DOHH2 (cell line): ENCODE results near the gene COX7A2L.
"Not testable (repeated sequence)": the region's sequence is repeated elsewhere in the genome, so short reads cannot be mapped to it uniquely, and the experiment has no call there.

Source experiments
- H3F3A ChIP-seq: fragments of 200-600 bp; sonication (generic), shearing (Covaris generic); 2 replicates; pipeline ENCODE4 v1.6.0; 2016; ENCODE audit warnings: antibody characterized with exemption, mild to moderate bottlenecking; ENCODE audit not compliant: control insufficient read depth, insufficient read depth
- H3K27ac ChIP-seq: fragments of 200-600 bp; sonication (generic); 2 replicates; pipeline ENCODE4 v1.5.1; 2014; ENCODE audit warnings: low read depth, mild to moderate bottlenecking, low read length, moderate library complexity
- H3K27me3 ChIP-seq: fragments of 200-600 bp; sonication (generic); 2 replicates; pipeline ENCODE4 v1.6.1; 2014; ENCODE audit warnings: mild to moderate bottlenecking, low read length, mixed read lengths; ENCODE audit not compliant: control insufficient read depth
- H3K36me3 ChIP-seq: fragments of 200-600 bp; sonication (generic); 2 replicates; pipeline ENCODE4 v1.6.1; 2014; ENCODE audit warnings: mild to moderate bottlenecking, low read length, moderate library complexity, mixed read lengths; ENCODE audit not compliant: control insufficient read depth
- H3K4me1 ChIP-seq: fragments of 200-600 bp; sonication (generic); 2 replicates; pipeline ENCODE4 v1.6.1; 2014; ENCODE audit warnings: mild to moderate bottlenecking, low read length, mixed read lengths; ENCODE audit not compliant: control insufficient read depth
- H3K4me2 ChIP-seq: fragments of 200-600 bp; sonication (generic); 2 replicates; pipeline ENCODE4 v1.6.0; 2014; ENCODE audit warnings: mild to moderate bottlenecking, low read length, moderate library complexity
- H3K4me3 ChIP-seq: fragments of 200-600 bp; sonication (generic); 2 replicates; pipeline ENCODE4 v1.5.1; 2014; ENCODE audit warnings: mild to moderate bottlenecking, low read length, mixed read lengths
- H3K79me2 ChIP-seq: fragments of 200-600 bp; sonication (generic); 2 replicates; pipeline ENCODE4 v1.6.1; 2014; ENCODE audit warnings: mild to moderate bottlenecking, low read length, mixed read lengths; ENCODE audit not compliant: control insufficient read depth
- H3K9me2 ChIP-seq: fragments of 200-600 bp; sonication (generic); replicated peaks from 2 replicates; pipeline ENCODE4 v1.6.1; 2014; ENCODE audit warnings: mild to moderate bottlenecking, low read length, mixed read lengths; ENCODE audit not compliant: control insufficient read depth
- H3K9me3 ChIP-seq: fragments of 200-600 bp; sonication (generic); 2 replicates; pipeline ENCODE4 v1.6.1; 2014; ENCODE audit warnings: antibody characterized with exemption, low read length, mixed read lengths; ENCODE audit not compliant: control insufficient read depth, insufficient read depth
- H4K20me1 ChIP-seq: fragments of 200-600 bp; sonication (generic); 2 replicates; pipeline ENCODE4 v1.6.0; 2014; ENCODE audit warnings: low read depth, mild to moderate bottlenecking, antibody characterized with exemption, low read length, moderate library complexity; ENCODE audit not compliant: control insufficient read depth, insufficient read depth
- EZH2phosphoT487 ChIP-seq: fragments of 200-600 bp; sonication (generic); IDR thresholded peaks from 2 replicates; pipeline ENCODE4 v1.6.1; 2017; ENCODE audit warnings: borderline replicate concordance, mild to moderate bottlenecking, antibody characterized with exemption, low read length, moderate library complexity, mixed read lengths
- TF ChIP-seq, protein P1 (sequence below): fragments of 200-600 bp; sonication (generic); IDR thresholded peaks from one replicate; pipeline ENCODE4 v1.5.1; 2014; ENCODE audit warnings: antibody characterized with exemption, mild to moderate bottlenecking, low read depth, low read length; ENCODE audit not compliant: poor library complexity, severe bottlenecking

The COX7A2L gene

DNA sequence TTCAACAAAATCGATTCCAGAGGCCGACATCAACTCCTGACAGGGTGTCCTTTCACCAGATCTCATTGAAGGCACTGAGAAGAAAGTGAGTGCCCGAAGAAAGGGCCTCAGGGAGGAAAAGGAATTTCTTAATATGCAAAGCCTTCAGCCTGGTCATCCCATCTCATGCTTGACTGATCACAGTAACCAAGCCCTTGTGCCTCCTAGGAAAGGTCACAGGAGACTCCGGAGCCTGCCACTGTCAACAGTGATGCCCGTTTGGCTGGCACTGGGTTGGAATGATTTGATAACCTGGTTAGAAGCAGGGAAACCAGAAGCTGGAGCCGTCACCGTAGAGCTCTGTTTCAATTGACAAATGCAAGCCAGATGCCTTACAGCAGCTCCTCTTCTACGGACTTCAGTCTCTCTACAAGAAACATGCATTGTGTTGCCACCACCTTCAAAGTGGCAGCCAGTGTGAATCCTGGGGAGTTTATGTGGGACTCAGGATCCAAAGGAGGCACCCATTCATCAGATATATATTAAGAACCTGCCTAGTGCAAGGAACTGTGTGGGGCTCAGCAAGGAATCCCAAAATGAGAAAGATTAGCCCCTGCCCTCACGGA is 24.6 kb downstream of the COX7A2L start:
- Histone ChIP-seq H4K20me1 (no peaks in the 10 kb centered on the region), H3K4me3 (no peak overlapping the region), H3K36me3 (peaks cover 41% of the 10 kb centered on the region), H3K9me2 (no peaks in the 10 kb centered on the region), H3K4me2 (no peak overlapping the region), H3K27me3 (no peaks in the 10 kb centered on the region), H3F3A (peaks cover 4% of the 10 kb centered on the region; the same call in 1 of the 2 replicates), H3K27ac (no peak overlapping the region), H3K9me3 (no peaks in the 10 kb centered on the region), H3K79me2 (no peaks in the 10 kb centered on the region), H3K4me1 (no peaks in the 10 kb centered on the region)
- TF ChIP-seq, protein P1, sequence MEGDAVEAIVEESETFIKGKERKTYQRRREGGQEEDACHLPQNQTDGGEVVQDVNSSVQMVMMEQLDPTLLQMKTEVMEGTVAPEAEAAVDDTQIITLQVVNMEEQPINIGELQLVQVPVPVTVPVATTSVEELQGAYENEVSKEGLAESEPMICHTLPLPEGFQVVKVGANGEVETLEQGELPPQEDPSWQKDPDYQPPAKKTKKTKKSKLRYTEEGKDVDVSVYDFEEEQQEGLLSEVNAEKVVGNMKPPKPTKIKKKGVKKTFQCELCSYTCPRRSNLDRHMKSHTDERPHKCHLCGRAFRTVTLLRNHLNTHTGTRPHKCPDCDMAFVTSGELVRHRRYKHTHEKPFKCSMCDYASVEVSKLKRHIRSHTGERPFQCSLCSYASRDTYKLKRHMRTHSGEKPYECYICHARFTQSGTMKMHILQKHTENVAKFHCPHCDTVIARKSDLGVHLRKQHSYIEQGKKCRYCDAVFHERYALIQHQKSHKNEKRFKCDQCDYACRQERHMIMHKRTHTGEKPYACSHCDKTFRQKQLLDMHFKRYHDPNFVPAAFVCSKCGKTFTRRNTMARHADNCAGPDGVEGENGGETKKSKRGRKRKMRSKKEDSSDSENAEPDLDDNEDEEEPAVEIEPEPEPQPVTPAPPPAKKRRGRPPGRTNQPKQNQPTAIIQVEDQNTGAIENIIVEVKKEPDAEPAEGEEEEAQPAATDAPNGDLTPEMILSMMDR: no peak
- TF ChIP-seq EZH2phosphoT487: no peak

DNA sequence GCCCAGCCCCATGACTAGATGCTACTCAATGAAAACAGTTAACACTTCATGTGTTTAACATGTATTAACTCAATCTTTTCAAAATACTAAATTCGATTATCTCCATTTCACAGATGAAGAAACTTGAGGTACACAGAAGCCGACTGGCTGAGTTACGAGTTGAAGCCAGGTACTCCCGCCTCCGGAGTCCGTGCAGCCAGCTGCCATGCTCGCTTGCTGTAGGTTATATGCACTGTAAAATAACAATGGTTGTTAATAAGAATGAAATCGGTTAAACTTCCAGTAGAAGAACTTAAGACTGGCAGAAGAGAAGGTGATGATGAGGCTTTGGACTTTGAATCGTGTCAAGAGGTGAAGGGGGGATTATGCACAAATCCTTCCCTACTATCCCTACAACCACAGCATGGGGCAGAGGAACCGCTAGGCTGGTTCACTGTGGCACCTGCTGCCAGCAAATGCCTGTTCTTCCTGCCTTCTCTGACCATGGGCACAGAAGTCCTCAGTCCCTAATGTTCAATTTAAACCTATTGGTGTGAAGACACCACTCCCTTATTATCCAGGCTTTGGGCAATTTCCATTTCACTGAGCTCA is 25.4 kb downstream of the COX7A2L start:
- Histone ChIP-seq H3K4me3 (no peak overlapping the region), H3K9me3 (no peaks in the 10 kb centered on the region), H3F3A (peaks cover 4% of the 10 kb centered on the region; the same call in 1 of the 2 replicates), H3K9me2 (no peaks in the 10 kb centered on the region), H3K4me1 (no peaks in the 10 kb centered on the region), H3K27ac (no peak overlapping the region), H3K36me3 (peaks cover 46% of the 10 kb centered on the region), H3K4me2 (no peak overlapping the region), H3K79me2 (no peaks in the 10 kb centered on the region), H3K27me3 (no peaks in the 10 kb centered on the region), H4K20me1 (no peaks in the 10 kb centered on the region)
- TF ChIP-seq, protein P1: no peak
- TF ChIP-seq EZH2phosphoT487: no peak

GRCh38 chr2:42334865-42335264 is 26.2 kb downstream of the COX7A2L start:
- H3K27me3 ChIP-seq, H3K9me3 ChIP-seq, H3F3A ChIP-seq, H3K4me1 ChIP-seq, H4K20me1 ChIP-seq, H3K79me2 ChIP-seq, H3K27ac ChIP-seq, H3K4me2 ChIP-seq, H3K9me2 ChIP-seq, H3K4me3 ChIP-seq: not testable (repeated sequence)
- H3K36me3 ChIP-seq: peaks cover 52% of the 10 kb centered on the region

DNA sequence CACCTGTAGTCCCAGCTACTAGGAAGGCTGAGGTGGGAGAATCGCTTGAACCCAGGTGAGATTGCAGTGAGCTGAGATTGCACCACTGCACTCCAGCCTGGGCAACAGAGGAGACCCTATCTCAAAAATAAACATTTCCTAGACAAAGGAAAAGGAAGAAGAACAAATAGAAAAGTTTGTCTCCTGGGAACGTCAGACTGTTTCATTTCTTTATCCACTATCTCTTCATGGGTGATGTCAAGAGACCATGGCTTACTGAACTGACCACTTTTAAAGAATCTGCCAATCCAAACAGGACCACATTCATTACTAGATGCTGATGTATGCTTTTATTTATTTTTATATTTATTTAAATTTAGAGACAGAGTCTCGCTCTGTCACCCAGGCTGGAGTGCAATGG is 26.8 kb downstream of the COX7A2L start:
- Histone ChIP-seq H3K36me3 (peaks cover 55% of the 10 kb centered on the region), H3K4me2 (no peak overlapping the region)

More for the DNA sequence above, 26.8 kb downstream of the COX7A2L start:
- no peaks in the 10 kb centered on the region for H3K9me2 ChIP-seq
- TF ChIP-seq EZH2phosphoT487: no peak
- TF ChIP-seq, protein P1: no peak
- no peak overlapping the region for H3K27ac ChIP-seq
- H3K4me1 ChIP-seq: no peaks in the 10 kb centered on the region
- no peak overlapping the region for H3K4me3 ChIP-seq
- H3F3A ChIP-seq: peaks cover 4% of the 10 kb centered on the region; the same call in 1 of the 2 replicates
- H3K79me2 ChIP-seq: no peaks in the 10 kb centered on the region
- H3K9me3 ChIP-seq: no peaks in the 10 kb centered on the region
- no peaks in the 10 kb centered on the region for H4K20me1 ChIP-seq
- no peaks in the 10 kb centered on the region for H3K27me3 ChIP-seq
